Smooth muscle cell of bladder (primary cell): ENCODE data around the gene PTPN12. TPM values are rescaled to one million over a fixed set of nuclear protein-coding genes. Genes with fewer than 3 reads are reported as not detected.

Experiments
- total RNA-seq: library from RNA; depleted of rRNA; stranded (reverse); fragments of >200 nt; gene quantifications from 2 replicates; pipeline ENCODE4 v1.2.3, GENCODE V29; 2014

PTPN12 gene
- 22.6 and 24.6 TPM in 2 replicates for total RNA-seq

DNA sequence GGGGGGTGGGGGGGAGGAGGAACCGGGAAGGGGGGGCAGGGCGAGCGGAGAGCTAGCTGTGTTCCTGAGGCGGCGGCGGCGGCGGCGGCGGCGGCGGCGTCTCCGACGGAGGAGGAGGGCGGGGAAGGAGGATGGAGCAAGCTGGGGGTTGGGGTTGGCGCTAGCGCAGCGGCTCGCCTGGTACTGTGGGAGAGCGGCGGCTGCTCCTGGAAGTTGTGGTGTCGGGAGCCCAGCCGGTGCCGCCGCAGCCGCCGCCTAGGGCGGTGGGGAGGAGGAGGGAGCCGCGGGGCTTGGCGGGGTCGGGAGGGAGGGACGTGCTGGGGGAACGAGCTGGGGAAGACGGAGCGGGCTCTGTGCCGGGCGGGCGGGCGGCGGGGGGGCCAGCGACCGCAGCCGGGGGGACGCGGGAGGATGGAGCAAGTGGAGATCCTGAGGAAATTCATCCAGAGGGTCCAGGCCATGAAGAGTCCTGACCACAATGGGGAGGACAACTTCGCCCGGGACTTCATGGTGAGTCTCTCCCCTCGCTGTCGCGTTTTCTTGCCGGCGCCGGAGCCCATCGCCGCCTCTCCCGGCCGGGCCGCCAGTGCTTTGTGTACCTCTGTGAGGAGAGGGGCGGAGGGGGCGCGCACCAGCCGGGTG is at the start of gene PTPN12:
PTPN12 (plus strand) TSS at position 160 of the 642 bp plus-strand sequence; CDS start at position 412, 252 bp downstream.

Other genes with a start within 250 kb of the PTPN12 start
- gene GSAP, start 120.9 kb upstream of the PTPN12 start, total RNA-seq: 6.0 and 6.7 TPM in 2 replicates
- gene RSBN1L, start 159.2 kb downstream of the PTPN12 start, total RNA-seq: 19.9 TPM in 2 replicates